Prostate gland (tissue), 2 donors: Measurements from ENCODE around the gene SRGAP1. TPM values are rescaled to one million over a fixed set of nuclear protein-coding genes. Genes with fewer than 3 reads are reported as not detected.

Experiments
- DNase-seq: peaks from one replicate; pipeline ENCODE4 v3.0.0-alpha.2; 2019; ENCODE audit warnings: low spot score
- H3K27ac ChIP-seq, 2 donors: fragments of 200-600 bp; sonication (generic); 2 replicates each; pipeline ENCODE4 v1.5.1; 2017 to 2019
- H3K27me3 ChIP-seq: fragments of 200-600 bp; sonication (generic); replicated peaks from 2 replicates; pipeline ENCODE4 v1.5.1; 2019; ENCODE audit not compliant: insufficient read depth
- H3K36me3 ChIP-seq, 2 donors: fragments of 200-600 bp; sonication (generic); 1 replicate in 1 of 2; 2 replicates in 1 of 2; pipeline versions ENCODE4 v1.5.1 to v1.8.1; 2017 to 2019
- H3K4me1 ChIP-seq: fragments of 200-600 bp; sonication (generic); replicated peaks from 2 replicates; pipeline ENCODE4 v1.5.1; 2019
- H3K4me3 ChIP-seq, 2 donors: fragments of 200-600 bp; sonication (generic); 2 replicates each; pipeline ENCODE4 v1.5.1; 2017 to 2019
- H3K9me3 ChIP-seq: fragments of 200-600 bp; sonication (generic); 2 replicates; pipeline ENCODE4 v1.5.1; 2017
- CTCF ChIP-seq, 4 experiments: fragments of 200-600 bp in 2 of 4; fragments of 450-650 bp in 2 of 4; sonication (generic) in 2 of 4; IDR thresholded peaks; 1 replicate in 3 of 4; 2 replicates in 1 of 4; pipeline ENCODE4 v1.5.1; 2016 to 2019; ENCODE audit warnings: antibody characterized with exemption in 4 of 4, mild to moderate bottlenecking in 2 of 4, moderate library complexity in 2 of 4
- POLR2A ChIP-seq: fragments of 450-650 bp; IDR thresholded peaks from one replicate; pipeline ENCODE4 v1.6.1; 2016; ENCODE audit warnings: antibody characterized with exemption, mild to moderate bottlenecking
- POLR2AphosphoS5 ChIP-seq: sonication (generic); formaldehyde crosslinking; IDR thresholded peaks from one replicate; pipeline ENCODE4 v1.6.1; 2017; ENCODE audit warnings: antibody characterized with exemption
- WGBS: methylation state at CpG from one replicate; pipeline ENCODE4 v1.1.5; 2018; 5-methylcytosine and 5-hydroxymethylcytosine counted together
- intact Hi-C: fragments of 100-400 bp; cut with DNase I; formaldehyde crosslinking; loops from one replicate; pipeline ENCODE4 v1.14.2; 2022
- total RNA-seq, 2 donors: library from RNA; depleted of rRNA; stranded (reverse); fragments of >200 nt; gene quantifications; one replicate each; pipeline ENCODE4 v1.1.0, GENCODE V29; 2016

The SRGAP1 gene
- total RNA-seq, 2 donors from 2014 or later, result 4.6 to 16.1 TPM

- Histone ChIP-seq H3K27me3 (no peaks in the 10 kb centered on the region), H3K4me1 (no peaks in the 10 kb centered on the region), H3K36me3 (no peaks in the 10 kb centered on the region), H3K9me3 (no peaks in the 10 kb centered on the region), H3K4me3 (no peak overlapping the region), H3K27ac (no peak overlapping the region)
- TF ChIP-seq POLR2A (no peak), POLR2AphosphoS5 (no peak), CTCF (IDR thresholded peaks at IDR 0.05) (no peak)
- no peak for DNase-seq
- intact Hi-C loops, result no loop called here
- 90% methylated on average over 2 of the region's 2 CpGs for WGBS
Observed at GRCh38 chr12:63928305-63928704, 83.8 kb downstream of the SRGAP1 start.

- no peak for DNase-seq
- WGBS, result 90% methylated on average over 3 of the region's 3 CpGs
- TF ChIP-seq POLR2A (no peak), CTCF (IDR thresholded peaks at IDR 0.05) (no peak)
- Histone ChIP-seq H3K27me3 (no peaks in the 10 kb centered on the region), H3K36me3 (no peaks in the 10 kb centered on the region), H3K9me3 (no peaks in the 10 kb centered on the region), H3K27ac (no peak overlapping the region), H3K4me1 (no peaks in the 10 kb centered on the region), H3K4me3 (no peak overlapping the region)
- intact Hi-C loops, result no loop called here
Observed at GRCh38 chr12:63929426-63929825, 84.9 kb downstream of the SRGAP1 start.

- H3K4me3 ChIP-seq, result no peak overlapping the region
- TF ChIP-seq POLR2AphosphoS5 (no peak), POLR2A (no peak), CTCF (IDR thresholded peaks at IDR 0.05) (no peak)
- H3K27ac ChIP-seq, result no peak overlapping the region
- no peak for DNase-seq
- no peaks in the 10 kb centered on the region for H3K27me3 ChIP-seq
- H3K9me3 ChIP-seq, result no peaks in the 10 kb centered on the region
- WGBS, result 76% methylated on average over 3 of the region's 3 CpGs
- H3K4me1 ChIP-seq, result no peaks in the 10 kb centered on the region
- no peaks in the 10 kb centered on the region for H3K36me3 ChIP-seq
- intact Hi-C loops, result no loop called here
Observed at GRCh38 chr12:63930971-63931370, 86.5 kb downstream of the SRGAP1 start.

GRCh38 chr12:63931703-63932102, 87.2 kb downstream of the SRGAP1 start:
- WGBS, result 59% methylated on average over 1 of the region's 1 CpG
- no peaks in the 10 kb centered on the region for H3K36me3 ChIP-seq
- H3K4me3 ChIP-seq, result no peak overlapping the region
- DNase-seq, result no peak
- intact Hi-C loops, result no loop called here
- TF ChIP-seq POLR2A, result no peak
- TF ChIP-seq CTCF (IDR thresholded peaks at IDR 0.05), result no peak
- H3K27ac ChIP-seq, result no peak overlapping the region
- no peaks in the 10 kb centered on the region for H3K27me3 ChIP-seq
- H3K9me3 ChIP-seq, result no peaks in the 10 kb centered on the region
- H3K4me1 ChIP-seq, result no peaks in the 10 kb centered on the region

GRCh38 chr12:63934936-63935335, 90.4 kb downstream of the SRGAP1 start:
- Histone ChIP-seq H3K9me3 (no peaks in the 10 kb centered on the region), H3K4me1 (no peaks in the 10 kb centered on the region), H3K36me3 (no peaks in the 10 kb centered on the region), H3K27me3 (no peaks in the 10 kb centered on the region), H3K4me3 (no peak overlapping the region), H3K27ac (no peak overlapping the region)
- no peak for TF ChIP-seq POLR2AphosphoS5
- TF ChIP-seq POLR2A, result no peak
- no peak for TF ChIP-seq CTCF (IDR thresholded peaks at IDR 0.05)
- intact Hi-C loops, result no loop called here
- 73% methylated on average over 7 of the region's 7 CpGs for WGBS
- no peak for DNase-seq
